ENCODE results near the gene IQCN. TPM values are rescaled to one million over a fixed set of nuclear protein-coding genes. Genes with fewer than 3 reads are reported as not detected.

Gene IQCN
- total RNA-seq, 1 donor from 2014 or later: 1.3 TPM

- no peak for TF ChIP-seq CTCF (conservative IDR thresholded peaks at IDR 0.05; ENCODE audit: low read depth, low read length)
- DNase-seq (ENCODE audit: low read depth): no peak
- no peak overlapping the region for H3K4me3 ChIP-seq (ENCODE audit: low read depth, low read length)
Measured at GRCh38 chr19:18230941-18231734, 43.1 kb downstream of the IQCN start.

- no peak for DNase-seq (ENCODE audit: low read depth)
- no peak for TF ChIP-seq CTCF (conservative IDR thresholded peaks at IDR 0.05; ENCODE audit: low read depth, low read length)
- H3K4me3 ChIP-seq (ENCODE audit: low read depth, low read length): no peak overlapping the region
Measured at GRCh38 chr19:18229915-18230314, 44.3 kb downstream of the IQCN start.

GRCh38 chr19:18229474-18229873, 44.8 kb downstream of the IQCN start:
- no peak for DNase-seq (ENCODE audit: low read depth)
- peak; percentile 60 for TF ChIP-seq CTCF (conservative IDR thresholded peaks at IDR 0.05; ENCODE audit: low read depth, low read length)
- H3K4me3 ChIP-seq (ENCODE audit: low read depth, low read length): no peak overlapping the region

- no peak overlapping the region for H3K4me3 ChIP-seq (ENCODE audit: low read depth, low read length)
- no peak for DNase-seq (ENCODE audit: low read depth)
- no peak for TF ChIP-seq CTCF (conservative IDR thresholded peaks at IDR 0.05; ENCODE audit: low read depth, low read length)
Measured at GRCh38 chr19:18227781-18228271, 46.4 kb downstream of the IQCN start.

- H3K4me3 ChIP-seq (ENCODE audit: low read depth, low read length): no peak overlapping the region
- DNase-seq (ENCODE audit: low read depth): no peak
- TF ChIP-seq CTCF (conservative IDR thresholded peaks at IDR 0.05; ENCODE audit: low read depth, low read length): no peak
Measured at GRCh38 chr19:18226956-18227780, 47.1 kb downstream of the IQCN start.

- TF ChIP-seq CTCF (conservative IDR thresholded peaks at IDR 0.05; ENCODE audit: low read depth, low read length): no peak
- DNase-seq (ENCODE audit: low read depth): no peak
- H3K4me3 ChIP-seq (ENCODE audit: low read depth, low read length): no peak within 1 kb of the TSS
Measured at GRCh38 chr19:18225702-18226468, 48.4 kb downstream of the IQCN start, which contains the start of gene PDE4C. TSS of gene PDE4C (minus strand) at chr19:18226438. CDS start at chr19:18226415, 23 bp downstream.
